Activated T-cell treated with anti-CD3 and anti-CD28 coated beads, Interleukin-2, amount 50 U/mL, for 72 hours (primary cell): ENCODE data around the gene TRIAP1. TPM values are rescaled to one million over a fixed set of nuclear protein-coding genes. Genes with fewer than 3 reads are reported as not detected.
A peak's percentile ranks its signal among the peaks of the same experiment; 100 is the strongest.
"Not testable (repeated sequence)": the region's sequence is repeated elsewhere in the genome, so short reads cannot be mapped to it uniquely, and the experiment has no call there.

Source experiments
- ATAC-seq, 2 donors: fragments of 150-1000 bp; cut with Tn5 transposase; replicated peaks in 1 of 2; 2 replicates each; pipeline ENCODE4 v1.10.0; 2021; ENCODE audit warnings: moderate library complexity in 2 of 2, mild to moderate bottlenecking in 1 of 2
- DNase-seq, 2 donors: peaks; one replicate each; pipeline ENCODE4 v3.0.0; 2021 to 2022; ENCODE audit warnings: mixed read lengths in 1 of 2
- H3K27ac Mint-ChIP-seq: one replicate; pipeline ENCODE4 v1.8.0; 2022; ENCODE audit warnings: mild to moderate bottlenecking, moderate library complexity, mixed read lengths
- H3K27me3 Mint-ChIP-seq: one replicate; pipeline ENCODE4 v1.8.0; 2022; ENCODE audit warnings: low read depth, mixed read lengths
- H3K36me3 Mint-ChIP-seq, 2 donors: one replicate each; pipeline ENCODE4 v1.8.0; 2022; ENCODE audit warnings: mixed read lengths in 2 of 2, mild to moderate bottlenecking in 1 of 2; ENCODE audit not compliant: insufficient read depth in 2 of 2
- H3K4me1 Mint-ChIP-seq: one replicate; pipeline ENCODE4 v1.8.0; 2022; ENCODE audit warnings: low read depth, mixed read lengths
- H3K4me3 Mint-ChIP-seq, 2 donors: one replicate each; pipeline ENCODE4 v1.8.0; 2022; ENCODE audit warnings: mild to moderate bottlenecking in 2 of 2, mixed read lengths in 2 of 2, moderate library complexity in 2 of 2
- H3K9me3 Mint-ChIP-seq, 2 donors: one replicate each; pipeline ENCODE4 v1.8.0; 2022; ENCODE audit warnings: mixed read lengths in 2 of 2
- total RNA-seq, 2 donors: library from RNA; stranded (reverse); gene quantifications; one replicate each; pipeline ENCODE4 v1.2.3, GENCODE V29; 2022

The TRIAP1 gene
- total RNA-seq, 2 donors from 2014 or later: 44.5 to 68.0 TPM

DNA sequence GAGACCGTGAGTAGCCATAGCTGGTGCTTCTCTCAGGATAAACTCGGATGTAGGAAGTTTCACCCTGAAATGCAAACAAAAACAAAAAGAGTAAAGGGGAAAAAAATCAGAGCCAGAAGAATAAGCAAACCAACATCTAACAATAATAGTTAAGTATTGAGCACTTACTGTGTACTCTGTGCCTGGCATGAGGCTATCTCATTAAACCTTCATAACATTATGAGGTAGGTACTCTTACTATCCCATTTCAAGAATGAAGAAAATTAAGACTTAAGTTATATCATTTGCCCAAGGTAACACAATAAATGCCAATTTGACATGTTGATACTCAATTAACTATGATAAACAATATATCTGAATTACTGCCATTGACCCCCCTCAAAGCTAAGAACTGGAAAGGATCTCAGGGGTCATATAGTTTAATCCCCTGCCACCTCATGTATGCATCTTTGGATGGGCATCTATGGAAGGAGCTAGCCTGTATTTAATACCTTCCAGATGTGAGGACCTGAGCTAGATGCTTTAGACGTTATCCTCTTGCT, 16.0 kb upstream of the TRIAP1 start:
- Mint-ChIP-seq H3K36me3 (peaks cover 10 to 24% of the 10 kb centered on the region in 2 donors), H3K4me1 (peaks cover 23% of the 10 kb centered on the region), H3K4me3 (no peak overlapping the region), H3K27me3 (no peaks in the 10 kb centered on the region), H3K27ac (peak overlapping the region; percentile 19), H3K9me3 (no peaks in the 10 kb centered on the region)
- no peak for ATAC-seq
- no peak for DNase-seq

DNA sequence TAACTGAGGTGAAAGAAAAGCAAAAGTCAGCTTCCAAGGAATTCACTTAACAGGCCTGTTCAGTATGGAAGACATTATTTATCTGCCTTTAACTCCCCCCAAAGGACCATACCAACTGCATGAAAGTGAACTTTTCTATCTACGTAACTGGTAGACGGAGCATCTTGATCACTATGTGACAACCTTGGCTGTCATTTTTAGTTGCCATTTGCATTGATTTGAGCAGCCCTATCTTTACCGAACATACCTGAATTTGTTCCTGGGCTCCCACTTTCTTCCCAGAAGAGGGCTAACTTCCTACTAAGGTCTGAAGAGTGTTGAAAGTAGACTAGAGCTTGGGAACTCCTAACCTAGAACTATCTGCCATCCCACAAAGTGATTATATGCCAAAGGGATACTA, 14.0 kb upstream of the TRIAP1 start:
- peaks cover 10 to 21% of the 10 kb centered on the region in 2 donors for H3K36me3 Mint-ChIP-seq
- no peak overlapping the region for H3K4me3 Mint-ChIP-seq
- H3K27me3 Mint-ChIP-seq: no peaks in the 10 kb centered on the region
- H3K27ac Mint-ChIP-seq: peak overlapping the region; percentile 8
- peaks cover 4% of the 10 kb centered on the region for H3K4me1 Mint-ChIP-seq
- ATAC-seq (no peak), DNase-seq (no peak)
- H3K9me3 Mint-ChIP-seq: no peaks in the 10 kb centered on the region

- no peak overlapping the region for H3K27ac Mint-ChIP-seq
- ATAC-seq: peak in 1 of 2 donors; percentile 35
- H3K36me3 Mint-ChIP-seq: peaks cover 7 to 14% of the 10 kb centered on the region in 2 donors
- no peak for DNase-seq
- no peaks in the 10 kb centered on the region for H3K27me3 Mint-ChIP-seq
- no peak overlapping the region for H3K4me3 Mint-ChIP-seq
- H3K9me3 Mint-ChIP-seq: no peaks in the 10 kb centered on the region
- no peaks in the 10 kb centered on the region for H3K4me1 Mint-ChIP-seq
Measured at GRCh38 chr12:120457133-120457532, 10.9 kb upstream of the TRIAP1 start.

GRCh38 chr12:120455302-120455701, 9.1 kb upstream of the TRIAP1 start:
- Mint-ChIP-seq H3K36me3 (peaks cover 7 to 11% of the 10 kb centered on the region in 2 donors), H3K4me1 (no peaks in the 10 kb centered on the region), H3K4me3 (no peak overlapping the region), H3K27ac (no peak overlapping the region), H3K27me3 (no peaks in the 10 kb centered on the region), H3K9me3 (no peaks in the 10 kb centered on the region)
- DNase-seq (no peak), ATAC-seq (no peak)

- Mint-ChIP-seq H3K4me1 (peaks cover 5% of the 10 kb centered on the region), H3K4me3 (no peak overlapping the region), H3K36me3 (peaks cover 4 to 8% of the 10 kb centered on the region in 2 donors), H3K27me3 (no peaks in the 10 kb centered on the region), H3K27ac (peak overlapping the region; percentile 77), H3K9me3 (no peaks in the 10 kb centered on the region)
- DNase-seq (no peak), ATAC-seq (peak; percentile 81 to 82)
Measured at GRCh38 chr12:120453977-120454376, 7.8 kb upstream of the TRIAP1 start.

GRCh38 chr12:120453060-120453750, 7.0 kb upstream of the TRIAP1 start:
- DNase-seq (no peak), ATAC-seq (no peak)
- Mint-ChIP-seq H3K4me3 (no peak overlapping the region), H3K36me3 (peaks cover 4 to 10% of the 10 kb centered on the region in 2 donors), H3K9me3 (no peaks in the 10 kb centered on the region), H3K4me1 (peaks cover 9% of the 10 kb centered on the region), H3K27ac (peak overlapping the region; percentile 77), H3K27me3 (no peaks in the 10 kb centered on the region)

DNA sequence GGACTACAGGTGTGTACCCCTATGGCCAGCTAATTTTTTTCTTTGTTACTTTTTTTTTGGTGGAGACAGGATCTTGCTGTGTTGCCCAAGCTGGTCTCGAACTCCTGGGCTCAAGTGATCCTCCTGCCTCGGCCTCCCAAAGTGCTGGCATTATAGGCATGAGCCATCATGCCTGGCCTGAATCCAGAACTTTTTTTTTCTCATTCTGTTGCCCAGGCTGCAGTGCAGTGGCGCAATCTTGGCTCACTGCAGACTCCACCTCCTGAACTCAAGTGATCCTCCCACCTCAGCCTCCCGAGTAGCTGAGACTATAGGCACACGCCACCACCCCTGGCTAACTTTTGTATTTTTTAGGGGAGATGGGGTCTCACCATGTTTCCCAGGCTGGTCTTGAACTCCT, 6.3 kb upstream of the TRIAP1 start:
- Mint-ChIP-seq H3K27ac (peak overlapping the region; percentile 77), H3K4me1 (peaks cover 16% of the 10 kb centered on the region), H3K36me3 (peaks cover 4 to 11% of the 10 kb centered on the region in 2 donors)
- not testable (repeated sequence) for H3K27me3 Mint-ChIP-seq, H3K4me3 Mint-ChIP-seq, DNase-seq, ATAC-seq, H3K9me3 Mint-ChIP-seq

GRCh38 chr12:120447992-120448391, 1.8 kb upstream of the TRIAP1 start:
- H3K9me3 Mint-ChIP-seq: no peaks in the 10 kb centered on the region
- H3K27me3 Mint-ChIP-seq: no peaks in the 10 kb centered on the region
- no peak for DNase-seq
- H3K4me1 Mint-ChIP-seq: peaks cover 45% of the 10 kb centered on the region
- H3K36me3 Mint-ChIP-seq: peaks cover 7 to 17% of the 10 kb centered on the region in 2 donors
- peak overlapping the region; percentile 93 for H3K4me3 Mint-ChIP-seq
- no peak for ATAC-seq
- H3K27ac Mint-ChIP-seq: peak overlapping the region; percentile 72

DNA sequence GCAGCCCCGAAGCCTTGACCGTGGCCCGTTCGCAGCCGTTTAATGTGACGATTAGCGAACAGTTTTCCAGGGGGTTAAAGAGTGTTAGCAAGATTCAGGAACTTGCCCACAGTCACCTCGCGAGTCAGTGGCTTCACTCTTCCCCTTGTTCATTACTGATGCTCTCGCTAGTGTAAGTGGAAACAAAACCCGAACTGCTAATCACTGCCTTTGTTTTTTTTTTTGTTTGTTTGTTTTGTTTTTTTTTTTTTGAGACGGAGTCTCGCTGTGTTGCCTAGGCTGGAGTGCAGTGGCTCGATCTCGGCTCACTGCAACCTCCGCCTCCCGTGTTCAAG, 627 bp upstream of the TRIAP1 start:
- Mint-ChIP-seq H3K36me3 (peaks cover 7 to 20% of the 10 kb centered on the region in 2 donors), H3K27ac (peak overlapping the region; percentile 72), H3K4me3 (peak overlapping the region; percentile 93), H3K4me1 (peaks cover 45% of the 10 kb centered on the region)
- not testable (repeated sequence) for DNase-seq, H3K27me3 Mint-ChIP-seq, ATAC-seq, H3K9me3 Mint-ChIP-seq

- H3K9me3 Mint-ChIP-seq: no peaks in the 10 kb centered on the region
- no peaks in the 10 kb centered on the region for H3K27me3 Mint-ChIP-seq
- peak overlapping the region; percentile 93 for H3K4me3 Mint-ChIP-seq
- peak overlapping the region; percentile 84 for H3K27ac Mint-ChIP-seq
- peaks cover 7 to 23% of the 10 kb centered on the region in 2 donors for H3K36me3 Mint-ChIP-seq
- ATAC-seq: no peak
- peaks cover 59% of the 10 kb centered on the region for H3K4me1 Mint-ChIP-seq
- no peak for DNase-seq
Measured at GRCh38 chr12:120444676-120445075, 1.5 kb downstream of the TRIAP1 start.

GRCh38 chr12:120439646-120440247, 6.4 kb downstream of the TRIAP1 start:
- peaks cover 2 to 11% of the 10 kb centered on the region in 2 donors for H3K36me3 Mint-ChIP-seq
- H3K4me1 Mint-ChIP-seq: peaks cover 46% of the 10 kb centered on the region

GRCh38 chr12:120438495-120439198, 7.5 kb downstream of the TRIAP1 start:
- Mint-ChIP-seq H3K9me3 (no peaks in the 10 kb centered on the region), H3K4me1 (peaks cover 35% of the 10 kb centered on the region), H3K27ac (peak overlapping the region; percentile 88), H3K4me3 (peak overlapping the region; percentile 89 to 92), H3K27me3 (no peaks in the 10 kb centered on the region), H3K36me3 (peaks cover 2 to 11% of the 10 kb centered on the region in 2 donors)
- DNase-seq: no peak
- ATAC-seq: no peak

More at GRCh38 chr12:120439646-120440247, 6.4 kb downstream of the TRIAP1 start:
- Mint-ChIP-seq H3K27ac (no peak overlapping the region), H3K27me3 (no peaks in the 10 kb centered on the region), H3K9me3 (no peaks in the 10 kb centered on the region), H3K4me3 (peak overlapping the region; percentile 61 to 72)
- ATAC-seq: peak; percentile 49 to 55
- peak; percentile 75 to 79 for DNase-seq
